ENCODE results near the gene GALNT14.

DNA sequence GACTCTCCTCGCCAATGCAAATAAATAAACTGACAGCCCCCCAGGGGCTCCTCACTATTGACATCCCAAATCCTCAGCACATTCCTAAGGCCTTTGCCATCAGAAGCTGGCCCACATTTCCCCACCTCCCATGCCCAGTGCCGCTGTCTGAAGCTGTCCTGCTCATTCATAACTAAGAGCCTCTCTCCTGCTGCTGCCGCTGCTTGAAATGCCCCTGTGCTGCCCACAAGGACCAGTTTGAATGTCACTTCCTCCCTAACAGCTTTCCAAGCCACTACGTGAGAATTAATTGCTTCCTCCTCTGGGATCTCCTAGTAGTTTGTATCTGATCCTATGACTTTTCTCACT is 179.3 kb downstream of the GALNT14 start:
- TF ChIP-seq, protein P1, sequence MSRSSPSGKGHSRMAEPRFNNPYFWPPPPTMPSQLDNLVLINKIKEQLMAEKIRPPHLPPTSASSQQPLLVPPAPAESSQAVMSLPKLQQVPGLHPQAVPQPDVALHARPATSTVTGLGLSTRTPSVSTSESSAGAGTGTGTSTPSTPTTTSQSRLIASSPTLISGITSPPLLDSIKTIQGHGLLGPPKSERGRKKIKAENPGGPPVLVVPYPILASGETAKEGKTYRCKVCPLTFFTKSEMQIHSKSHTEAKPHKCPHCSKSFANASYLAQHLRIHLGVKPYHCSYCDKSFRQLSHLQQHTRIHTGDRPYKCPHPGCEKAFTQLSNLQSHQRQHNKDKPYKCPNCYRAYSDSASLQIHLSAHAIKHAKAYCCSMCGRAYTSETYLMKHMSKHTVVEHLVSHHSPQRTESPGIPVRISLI (tag by site-specific recombination; IDR thresholded peaks at IDR 0.05) = no peak
- TF ChIP-seq, protein P2, sequence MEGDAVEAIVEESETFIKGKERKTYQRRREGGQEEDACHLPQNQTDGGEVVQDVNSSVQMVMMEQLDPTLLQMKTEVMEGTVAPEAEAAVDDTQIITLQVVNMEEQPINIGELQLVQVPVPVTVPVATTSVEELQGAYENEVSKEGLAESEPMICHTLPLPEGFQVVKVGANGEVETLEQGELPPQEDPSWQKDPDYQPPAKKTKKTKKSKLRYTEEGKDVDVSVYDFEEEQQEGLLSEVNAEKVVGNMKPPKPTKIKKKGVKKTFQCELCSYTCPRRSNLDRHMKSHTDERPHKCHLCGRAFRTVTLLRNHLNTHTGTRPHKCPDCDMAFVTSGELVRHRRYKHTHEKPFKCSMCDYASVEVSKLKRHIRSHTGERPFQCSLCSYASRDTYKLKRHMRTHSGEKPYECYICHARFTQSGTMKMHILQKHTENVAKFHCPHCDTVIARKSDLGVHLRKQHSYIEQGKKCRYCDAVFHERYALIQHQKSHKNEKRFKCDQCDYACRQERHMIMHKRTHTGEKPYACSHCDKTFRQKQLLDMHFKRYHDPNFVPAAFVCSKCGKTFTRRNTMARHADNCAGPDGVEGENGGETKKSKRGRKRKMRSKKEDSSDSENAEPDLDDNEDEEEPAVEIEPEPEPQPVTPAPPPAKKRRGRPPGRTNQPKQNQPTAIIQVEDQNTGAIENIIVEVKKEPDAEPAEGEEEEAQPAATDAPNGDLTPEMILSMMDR (tag by site-specific recombination; IDR thresholded peaks at IDR 0.05) = no peak
- TF ChIP-seq ZBTB7A (tag by site-specific recombination; IDR thresholded peaks at IDR 0.05; ENCODE audit: low read depth) (no peak), ZFP3 (tag by site-specific recombination; IDR thresholded peaks at IDR 0.05; ENCODE audit: low read depth) (no peak), ZNF324 (tag by site-specific recombination; IDR thresholded peaks at IDR 0.05) (no peak)
